HG02970 (cell line): ENCODE data around the gene LAMA5.

ENCODE experiments used
- ATAC-seq: cut with Tn5 transposase; IDR thresholded peaks from one replicate; pipeline ENCODE4 v1.9.1; 2021; ENCODE audit warnings: mild to moderate bottlenecking, moderate library complexity, moderate number of reproducible peaks; ENCODE audit not compliant: unreplicated experiment, low FRiP score

LAMA5 gene

DNA sequence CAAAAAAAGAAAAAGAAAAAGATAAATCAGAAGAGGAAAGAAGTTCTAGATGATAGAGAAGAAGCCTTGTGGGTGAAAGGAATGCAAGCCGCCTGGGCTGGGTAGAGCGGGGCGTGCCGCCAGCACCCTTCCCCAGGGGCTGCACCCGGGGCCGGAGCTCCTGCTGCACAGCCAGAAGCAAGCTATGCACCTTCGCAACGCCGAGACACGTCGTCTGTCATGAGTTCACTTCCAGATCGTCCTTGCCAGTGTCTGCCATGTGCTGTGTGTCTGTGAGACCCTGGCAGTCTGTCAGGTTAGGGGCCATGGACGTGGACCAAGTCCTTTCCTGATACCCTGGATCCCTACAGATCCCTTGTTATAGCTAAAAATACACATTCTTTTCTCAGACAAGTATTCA lies 89.9 kb downstream of the LAMA5 start:
- ATAC-seq: no peak

DNA sequence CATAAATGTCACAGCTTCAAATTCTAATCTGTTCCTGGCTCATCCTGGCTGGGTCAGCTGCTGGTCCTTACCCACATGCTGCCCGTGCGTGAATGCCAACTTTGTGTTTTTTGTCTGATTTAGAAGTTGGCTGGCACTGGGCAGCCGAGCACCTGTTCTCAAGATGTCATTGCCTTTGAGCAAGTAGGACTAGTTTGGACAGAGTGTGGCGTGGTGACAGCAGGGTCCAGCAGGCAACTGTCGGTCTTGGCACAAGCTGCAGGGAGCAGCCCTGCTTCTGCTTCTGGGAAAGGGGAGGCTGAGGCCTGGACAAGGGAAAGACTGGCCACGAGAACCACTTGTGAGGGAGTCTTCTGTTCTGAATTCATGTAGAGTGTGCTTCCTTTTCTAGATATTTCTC lies 90.7 kb downstream of the LAMA5 start:
- ATAC-seq: no peak

DNA sequence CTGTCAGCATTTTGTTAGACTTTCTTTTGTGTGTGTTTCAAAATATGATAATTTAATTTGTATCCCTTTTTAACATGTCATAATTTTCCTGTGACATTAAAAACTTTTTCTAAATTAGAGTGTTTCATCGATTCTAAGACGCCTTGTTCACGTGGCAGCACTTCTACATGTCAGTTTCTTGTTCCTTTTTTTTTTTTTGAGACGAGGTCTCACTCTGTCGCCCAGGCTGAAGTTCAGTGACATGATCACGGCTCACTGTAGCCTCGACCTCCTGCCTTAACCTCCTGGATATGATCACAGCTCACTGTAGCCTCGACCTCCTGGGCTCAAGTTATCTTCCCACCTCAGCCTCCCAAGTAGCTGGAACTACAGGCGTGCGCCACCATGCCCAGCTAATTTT lies 91.9 kb downstream of the LAMA5 start:
- no peak for ATAC-seq

DNA sequence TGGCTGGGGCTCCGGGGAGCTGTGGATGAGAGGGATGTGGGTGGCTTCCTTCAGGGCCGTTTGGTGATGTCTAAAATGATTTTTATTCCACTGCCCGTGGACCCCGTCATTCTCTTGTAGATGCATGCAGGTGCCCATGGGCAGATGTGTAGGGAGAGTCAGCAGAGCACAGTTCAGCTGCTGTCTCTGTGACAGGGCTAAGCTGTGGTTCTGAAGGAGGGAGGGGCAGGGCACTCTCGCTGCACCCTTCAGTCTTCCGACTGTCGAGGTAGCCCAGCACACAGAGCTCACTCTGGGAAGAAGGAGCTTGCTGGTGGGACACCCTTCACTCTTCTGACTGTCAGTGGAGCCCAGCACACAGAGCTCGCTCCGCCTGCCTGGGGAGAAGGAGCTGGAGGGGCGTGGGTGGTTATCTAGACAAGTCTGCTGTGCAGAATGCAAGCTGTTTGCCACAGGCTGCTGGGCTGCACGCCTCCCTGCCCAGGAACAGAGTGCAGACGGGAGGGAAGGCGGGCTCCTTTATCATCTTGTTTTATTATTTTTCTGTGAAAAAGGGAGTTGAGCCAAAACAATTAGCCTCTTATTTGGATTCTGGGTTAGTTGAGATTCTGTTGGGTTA lies 92.7 kb downstream of the LAMA5 start:
- ATAC-seq: no peak

DNA sequence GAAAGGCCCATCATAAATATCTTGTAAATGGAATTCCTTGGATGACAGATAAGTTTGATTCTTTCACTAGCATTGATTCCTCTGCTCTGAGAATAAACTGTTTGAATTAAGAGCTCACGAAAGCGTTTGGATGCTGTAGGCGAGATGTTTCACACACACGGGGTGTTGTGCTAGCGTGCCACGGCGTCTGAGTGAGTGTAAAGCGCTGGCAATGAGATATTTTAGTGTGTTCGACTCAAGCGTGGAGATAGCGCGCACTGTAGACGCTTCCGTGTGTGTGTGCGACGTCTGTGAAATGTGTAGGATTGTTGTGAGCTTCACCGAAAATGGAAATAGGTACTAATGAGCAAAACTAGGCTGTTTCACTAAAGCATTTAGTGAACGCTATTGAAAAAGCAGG lies 93.7 kb downstream of the LAMA5 start:
- no peak for ATAC-seq

DNA sequence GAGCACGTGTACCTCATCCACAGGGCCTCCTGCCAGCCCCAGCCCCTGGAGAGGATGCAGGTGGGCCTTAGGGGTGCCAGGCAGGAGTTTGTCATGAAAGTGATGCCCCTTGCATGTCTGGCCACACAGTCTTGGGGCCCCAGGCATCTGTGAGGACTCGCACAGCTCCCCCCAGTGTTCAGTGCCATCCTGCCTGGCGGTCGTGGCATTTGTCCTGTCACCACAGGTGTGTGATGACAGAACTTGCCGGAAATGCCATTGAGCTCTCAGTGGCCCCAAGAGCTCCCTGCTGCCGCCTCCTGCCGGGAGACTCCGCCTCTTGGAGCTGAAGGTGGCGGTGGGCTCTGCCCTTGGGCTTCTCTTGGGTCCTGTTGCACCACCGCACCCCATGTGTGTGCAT lies 94.9 kb downstream of the LAMA5 start:
- no peak for ATAC-seq

DNA sequence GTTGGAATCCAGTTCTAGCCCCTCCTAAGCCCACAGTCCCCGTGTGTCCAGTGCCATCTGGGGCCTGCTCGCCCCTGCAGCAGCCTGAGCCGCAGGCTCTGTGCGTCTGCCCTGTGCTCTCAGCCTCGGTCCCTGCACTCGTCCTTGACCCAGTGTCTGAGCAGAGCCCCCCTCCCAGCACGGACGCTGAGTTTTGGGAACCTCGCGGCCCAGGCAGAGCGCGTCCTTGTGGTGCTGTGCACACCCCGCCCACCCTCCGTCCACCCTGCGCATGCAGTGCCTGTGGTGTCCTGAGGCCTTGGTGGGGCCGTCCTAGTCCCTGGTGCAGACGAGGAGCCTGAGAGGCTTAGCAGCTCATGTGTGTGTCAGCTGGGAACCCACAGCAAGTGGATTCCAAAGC lies 97.2 kb downstream of the LAMA5 start:
- no peak for ATAC-seq

DNA sequence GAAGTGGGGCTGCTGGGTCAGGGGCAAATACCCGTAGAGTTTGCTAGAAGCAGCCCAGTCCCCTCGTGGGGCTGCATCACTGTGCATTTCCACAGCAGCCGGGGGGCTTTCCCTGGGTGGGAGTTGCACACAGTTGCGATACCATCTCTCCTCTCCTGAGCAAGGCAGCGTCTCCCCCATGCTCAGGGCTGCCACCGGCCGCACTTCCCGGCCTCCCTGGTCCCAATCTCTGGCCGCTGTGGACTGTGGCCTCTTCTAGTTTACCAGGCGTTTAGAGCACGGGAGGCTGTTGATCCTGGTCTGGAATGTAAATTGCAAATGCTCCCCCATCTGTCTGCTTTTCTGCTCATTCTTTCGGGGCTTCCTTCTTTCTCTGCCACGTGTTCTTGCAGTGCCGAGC lies 97.7 kb downstream of the LAMA5 start:
- ATAC-seq: no peak

DNA sequence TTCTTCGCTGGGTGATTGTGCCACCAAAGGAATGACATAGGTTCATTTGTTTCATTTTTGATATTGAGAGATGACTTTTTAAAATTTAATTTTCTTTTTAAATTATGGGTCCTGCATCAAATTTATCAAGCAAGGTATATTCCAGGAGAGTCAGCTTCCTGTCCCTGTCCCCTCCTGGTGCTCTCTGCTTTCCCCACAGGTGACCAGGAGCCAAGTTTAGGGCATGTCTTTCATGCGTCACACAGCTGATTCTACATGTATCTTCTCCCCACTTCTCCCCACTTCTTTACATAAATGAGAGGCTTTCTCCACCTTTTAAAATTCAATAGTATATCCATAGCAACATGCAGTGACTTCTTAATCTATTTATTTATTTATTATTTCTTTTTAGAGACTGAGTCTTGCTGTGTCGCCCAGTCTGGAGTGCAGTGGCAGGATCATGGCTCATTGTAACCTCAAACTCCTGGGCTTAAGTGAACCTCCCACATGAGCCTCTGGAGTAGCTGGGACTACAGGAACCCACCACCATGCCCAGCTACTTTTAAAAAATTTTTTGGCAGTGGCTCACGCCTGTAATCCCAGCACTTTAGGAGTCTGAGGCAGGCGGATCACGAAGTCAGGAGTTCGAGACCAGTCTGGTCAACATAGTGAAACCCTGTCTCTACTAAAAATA lies 98.7 kb downstream of the LAMA5 start:
- ATAC-seq: no peak

DNA sequence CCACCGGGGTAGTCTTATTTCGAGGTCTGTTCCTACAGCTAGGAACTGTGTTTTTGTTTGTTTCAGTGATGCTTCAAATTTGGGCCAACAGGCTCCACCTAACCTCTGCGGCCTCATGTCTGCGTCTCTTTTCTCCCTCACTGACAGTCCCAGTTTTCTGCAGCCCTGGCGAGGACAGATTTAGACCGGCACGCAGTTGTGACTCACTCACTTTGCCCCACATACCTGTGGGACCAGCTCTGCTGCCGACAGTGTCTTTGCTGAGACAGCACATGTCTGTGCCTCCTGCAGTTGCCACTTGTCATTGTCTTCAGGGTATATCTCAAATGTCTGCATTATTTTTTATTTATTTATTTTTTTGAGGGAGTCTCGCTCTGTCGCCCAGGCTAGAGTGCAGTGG lies 99.6 kb downstream of the LAMA5 start:
- no peak for ATAC-seq

DNA sequence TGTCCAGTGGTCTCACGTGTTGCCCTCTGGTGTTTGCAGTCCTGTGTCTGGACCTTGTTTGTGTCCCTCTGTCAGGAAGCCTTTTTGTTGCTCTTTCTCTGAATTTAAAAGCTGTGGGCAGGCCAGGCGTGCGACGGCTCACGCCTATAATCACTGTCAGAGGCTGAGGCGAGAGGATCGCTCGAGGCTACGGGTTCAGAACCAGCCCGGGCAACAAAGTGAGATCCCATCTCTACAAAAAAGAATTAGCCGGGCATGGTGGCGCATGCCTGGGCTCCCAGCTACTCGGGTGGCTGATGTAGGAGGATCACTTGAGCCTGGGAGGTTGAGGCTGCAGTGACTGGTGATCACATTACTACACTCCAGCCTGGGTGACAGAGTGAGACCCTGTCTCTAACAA lies 100.3 kb downstream of the LAMA5 start:
- no peak for ATAC-seq

DNA sequence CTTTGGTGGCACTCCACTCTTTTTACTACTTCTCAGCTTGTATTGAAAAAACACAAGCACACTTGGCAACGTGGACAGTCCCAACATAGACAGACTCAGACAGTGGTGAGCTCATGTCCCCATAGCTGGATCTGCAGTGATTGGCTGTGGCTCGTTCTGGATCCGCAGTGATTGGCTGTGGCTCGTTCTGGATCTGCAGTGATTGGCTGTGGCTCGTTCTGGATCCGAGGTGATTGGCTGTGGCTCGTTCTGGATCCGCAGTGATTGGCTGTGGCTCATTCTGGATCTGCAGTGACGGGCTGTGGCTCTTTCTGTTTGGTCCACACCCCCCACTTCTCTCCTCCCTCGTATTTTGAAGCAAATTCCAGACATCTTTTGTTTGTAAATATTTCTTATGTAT lies 100.8 kb downstream of the LAMA5 start:
- no peak for ATAC-seq

DNA sequence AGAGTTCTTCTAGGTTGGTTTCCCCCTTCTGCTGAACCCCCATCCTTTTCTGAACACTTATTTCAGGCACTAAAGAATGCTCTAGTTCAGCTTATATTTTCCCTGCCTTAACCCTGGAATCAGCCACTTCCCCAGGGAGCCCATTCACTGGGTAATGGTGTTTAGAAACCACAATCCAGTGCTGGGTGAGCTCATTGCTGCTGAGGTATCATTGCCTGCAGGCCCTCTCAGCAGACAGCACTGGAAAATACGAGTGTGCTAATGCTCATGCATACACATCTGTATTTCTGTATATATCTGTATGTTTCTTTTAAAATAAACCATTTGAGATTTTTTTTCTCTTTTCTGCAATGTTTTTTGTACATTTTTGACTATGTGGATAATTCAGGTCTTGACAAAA lies 101.7 kb downstream of the LAMA5 start:
- no peak for ATAC-seq

DNA sequence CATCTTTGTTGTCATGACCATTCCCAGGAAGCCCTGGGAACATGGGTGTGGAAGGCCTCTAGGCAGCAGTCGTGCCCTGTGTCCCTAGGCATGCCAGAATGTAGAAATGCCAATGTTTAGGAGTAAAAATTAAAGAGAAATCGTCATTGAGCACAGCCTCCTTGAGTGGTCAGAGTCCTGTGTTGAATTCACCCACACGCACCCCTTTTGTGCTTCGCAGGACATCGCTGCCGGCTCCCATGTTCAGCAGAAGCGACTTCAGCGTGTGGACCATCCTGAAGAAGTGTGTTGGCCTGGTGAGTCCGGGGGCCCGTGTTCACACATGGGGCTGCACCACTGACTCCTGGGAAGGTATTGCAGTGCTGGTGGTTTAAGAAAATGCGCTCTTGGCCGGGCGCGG lies 103.7 kb downstream of the LAMA5 start:
- no peak for ATAC-seq

DNA sequence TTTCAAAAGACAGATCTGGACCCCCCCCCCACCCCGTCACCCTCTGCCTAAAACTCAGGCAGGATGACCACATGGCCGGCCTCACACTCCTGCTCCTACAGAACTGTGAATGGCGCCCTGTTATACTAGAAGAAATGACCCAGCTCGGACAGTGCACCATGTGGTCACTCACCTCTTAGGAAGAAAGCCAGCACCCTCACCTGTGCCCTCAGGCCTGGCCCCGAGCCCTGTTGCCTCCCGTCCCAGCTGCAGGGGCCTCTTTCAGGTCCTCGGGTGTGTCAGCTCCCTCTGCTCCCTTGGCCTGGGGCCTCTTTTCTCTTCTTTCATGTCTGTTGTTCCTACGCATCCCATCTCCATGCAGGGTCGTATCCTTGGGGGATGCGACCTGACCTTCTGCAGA lies 105.0 kb downstream of the LAMA5 start:
- no peak for ATAC-seq

DNA sequence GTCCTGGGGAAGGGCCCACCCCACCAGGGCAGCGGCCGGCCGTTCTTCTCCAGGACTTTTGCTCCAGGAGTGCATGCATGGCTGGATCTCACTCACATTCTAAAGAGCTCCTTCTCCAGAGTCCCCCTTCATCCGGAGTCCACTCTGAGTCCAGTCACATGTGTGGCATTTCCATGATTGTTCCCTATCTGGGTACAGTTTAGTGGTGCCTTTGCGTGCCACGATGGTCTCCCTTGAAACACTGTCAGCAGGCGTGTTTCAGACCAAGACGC lies 107.9 kb downstream of the LAMA5 start:
- ATAC-seq: no peak
